ENCODE data around the gene ZNF267.

DNA sequence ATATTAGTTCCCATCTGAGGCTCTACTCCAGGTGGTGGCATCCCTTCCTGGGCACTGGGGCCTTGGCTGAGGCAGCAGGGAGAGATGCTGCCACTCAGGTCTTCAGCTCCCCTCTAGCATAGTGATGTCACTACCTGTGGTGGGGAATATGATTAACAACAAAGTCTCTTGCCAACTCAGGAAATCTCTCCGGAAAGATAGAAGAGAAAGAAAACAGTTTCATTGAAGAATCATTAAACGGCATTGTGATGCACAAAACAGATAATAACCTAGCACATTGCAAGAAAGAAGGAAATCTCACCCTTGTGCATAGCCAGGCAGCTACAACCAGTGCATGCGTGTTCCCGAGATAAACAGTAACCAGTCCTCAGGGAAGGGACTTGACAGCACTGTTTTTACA is 12.2 kb upstream of the ZNF267 start:
- TF ChIP-seq, protein P1, sequence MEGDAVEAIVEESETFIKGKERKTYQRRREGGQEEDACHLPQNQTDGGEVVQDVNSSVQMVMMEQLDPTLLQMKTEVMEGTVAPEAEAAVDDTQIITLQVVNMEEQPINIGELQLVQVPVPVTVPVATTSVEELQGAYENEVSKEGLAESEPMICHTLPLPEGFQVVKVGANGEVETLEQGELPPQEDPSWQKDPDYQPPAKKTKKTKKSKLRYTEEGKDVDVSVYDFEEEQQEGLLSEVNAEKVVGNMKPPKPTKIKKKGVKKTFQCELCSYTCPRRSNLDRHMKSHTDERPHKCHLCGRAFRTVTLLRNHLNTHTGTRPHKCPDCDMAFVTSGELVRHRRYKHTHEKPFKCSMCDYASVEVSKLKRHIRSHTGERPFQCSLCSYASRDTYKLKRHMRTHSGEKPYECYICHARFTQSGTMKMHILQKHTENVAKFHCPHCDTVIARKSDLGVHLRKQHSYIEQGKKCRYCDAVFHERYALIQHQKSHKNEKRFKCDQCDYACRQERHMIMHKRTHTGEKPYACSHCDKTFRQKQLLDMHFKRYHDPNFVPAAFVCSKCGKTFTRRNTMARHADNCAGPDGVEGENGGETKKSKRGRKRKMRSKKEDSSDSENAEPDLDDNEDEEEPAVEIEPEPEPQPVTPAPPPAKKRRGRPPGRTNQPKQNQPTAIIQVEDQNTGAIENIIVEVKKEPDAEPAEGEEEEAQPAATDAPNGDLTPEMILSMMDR (IDR thresholded peaks at IDR 0.05), result no peak
- no peak for TF ChIP-seq SIN3A (IDR thresholded peaks at IDR 0.05; ENCODE audit: borderline replicate concordance, insufficient read depth, low read depth, low read length)
